Stimulated activated CD8-positive, alpha-beta memory T cell treated with anti-CD3 and anti-CD28 coated beads, Interleukin-15, amount 100 ng/mL, for 4 hours (primary cell): ENCODE measurements around the gene XXYLT1.

ENCODE experiments used
- DNase-seq, 2 donors: peaks; one replicate each; pipeline ENCODE4 v3.0.0-alpha.2; 2020; ENCODE audit warnings: low read depth in 2 of 2

Gene XXYLT1

GRCh38 chr3:195168009-195168762 is 102.8 kb downstream of the XXYLT1 start:
- DNase-seq, result no peak

DNA sequence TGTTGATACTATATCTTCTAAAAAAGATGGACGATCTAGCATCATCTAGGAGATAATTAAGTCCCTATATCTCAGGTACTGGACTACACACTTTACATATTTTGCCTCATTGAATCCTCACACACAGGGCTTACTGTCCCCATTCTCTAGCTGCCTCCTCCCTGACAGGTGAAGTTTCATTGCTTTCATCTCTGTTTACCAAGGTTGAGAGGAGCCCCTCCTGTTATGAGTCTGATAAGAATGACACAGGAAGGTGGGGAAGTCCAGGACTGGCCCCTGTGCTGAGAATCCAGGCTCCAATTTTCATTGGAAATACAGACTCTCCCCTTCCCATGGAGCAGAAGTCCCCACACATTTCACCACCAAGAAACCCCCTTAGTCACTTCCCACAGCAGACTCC is 105.2 kb downstream of the XXYLT1 start:
- no peak for DNase-seq

DNA sequence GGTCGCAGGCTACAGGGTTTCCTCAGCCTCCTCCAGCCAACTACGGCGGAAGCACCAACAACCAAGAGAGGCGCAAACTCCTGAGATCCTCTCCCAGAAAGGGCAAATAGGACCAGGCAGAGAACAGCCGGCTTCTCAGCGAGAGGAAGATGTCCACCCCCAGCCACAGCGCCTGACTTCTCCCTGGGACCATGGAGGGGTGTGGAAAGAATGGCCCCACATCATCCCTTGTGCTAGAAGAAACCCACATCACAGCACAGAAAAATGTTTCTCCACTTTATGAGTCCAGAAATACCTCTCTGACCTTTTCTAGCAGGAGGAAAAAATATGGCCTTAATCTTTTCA is 105.7 kb downstream of the XXYLT1 start:
- no peak for DNase-seq

DNA sequence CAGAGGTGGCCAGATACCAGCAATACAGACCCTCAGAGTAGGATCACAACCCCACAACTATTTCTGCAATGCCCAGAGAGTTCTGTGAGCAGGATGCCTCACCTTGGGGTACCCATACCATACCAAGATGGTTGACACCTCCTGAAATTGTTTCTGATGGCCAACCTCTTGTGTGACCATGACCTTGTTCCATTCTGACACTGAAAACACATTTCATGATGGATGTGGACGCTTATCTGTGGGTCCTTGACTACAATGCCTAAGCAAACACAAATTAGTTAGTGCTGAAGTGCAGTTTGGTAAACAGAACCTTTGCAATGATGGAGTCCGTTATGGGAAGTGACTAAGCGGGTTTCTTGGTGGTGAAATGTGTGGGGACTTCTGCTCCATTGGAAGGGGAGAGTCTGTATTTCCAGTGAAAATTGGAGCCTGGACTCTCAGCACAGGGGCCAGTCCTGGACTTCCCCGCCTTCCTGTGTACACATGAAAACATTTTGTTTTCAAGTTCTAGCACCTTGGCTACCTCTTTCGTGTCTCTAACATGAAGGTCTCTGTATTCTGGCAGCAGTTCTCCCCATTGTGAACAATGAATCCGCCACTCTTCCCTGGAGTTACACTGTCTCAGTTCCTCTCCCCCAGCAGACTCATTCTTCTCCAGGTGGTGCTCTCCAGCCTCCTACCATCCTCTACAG is 106.2 kb downstream of the XXYLT1 start:
- no peak for DNase-seq

- DNase-seq, result no peak
These were observed 107.0 kb downstream of the XXYLT1 start for GRCh38 chr3:195163719-195164572.

DNA sequence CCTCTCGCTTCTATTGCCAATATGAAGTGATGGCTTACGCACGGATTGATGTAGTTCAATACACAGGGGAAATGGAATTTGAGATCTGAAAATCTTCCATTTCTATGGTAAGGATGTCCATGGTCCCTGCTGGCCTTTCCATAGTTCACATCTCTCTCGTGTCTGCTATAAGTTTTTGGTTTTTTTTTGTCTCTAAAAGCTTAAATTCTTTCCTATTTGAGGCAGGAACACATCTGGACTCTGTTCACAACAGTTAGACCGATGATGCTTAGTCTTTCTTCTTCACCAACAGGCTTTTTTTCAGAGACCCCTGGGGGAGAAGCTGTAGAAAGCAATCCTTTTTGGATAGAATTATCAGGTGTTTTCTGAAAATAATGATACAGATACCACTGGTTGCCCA is 108.1 kb downstream of the XXYLT1 start:
- DNase-seq, result no peak

- DNase-seq, result no peak
These were observed 108.8 kb downstream of the XXYLT1 start for GRCh38 chr3:195162033-195162669.

- DNase-seq, result no peak
These were observed 110.0 kb downstream of the XXYLT1 start for GRCh38 chr3:195160908-195161434.

DNA sequence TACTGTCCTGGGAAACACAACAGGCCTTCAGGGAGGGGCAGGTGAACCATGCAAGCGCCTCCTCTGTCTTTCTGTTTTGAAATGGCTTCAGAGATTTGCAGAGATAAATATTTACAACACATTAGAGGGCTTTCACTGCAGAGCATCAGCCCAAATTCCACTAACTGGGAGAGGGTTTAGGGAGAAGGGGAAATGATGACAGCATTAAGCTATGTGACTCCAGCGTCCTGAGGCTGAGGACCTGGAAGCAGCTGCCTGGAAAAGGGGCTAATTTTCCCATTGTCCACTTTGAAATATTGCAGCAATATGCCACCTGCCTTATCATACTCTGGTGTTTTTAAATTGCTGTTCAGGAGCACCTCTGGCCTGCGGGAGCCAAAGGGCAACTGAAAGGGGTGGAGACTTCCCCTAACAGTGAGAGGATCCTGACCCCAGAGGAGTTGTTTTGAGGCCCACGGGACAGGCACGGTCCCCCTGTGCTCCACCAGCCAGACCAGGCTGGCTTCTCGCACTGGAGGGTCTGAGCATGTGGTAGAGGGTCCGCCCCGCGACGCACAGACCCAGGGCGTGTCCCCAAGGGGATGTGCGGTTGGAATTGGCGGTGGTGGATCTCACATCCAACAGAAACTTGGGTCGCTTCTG is 110.6 kb downstream of the XXYLT1 start:
- DNase-seq, result no peak

GRCh38 chr3:195159814-195160165 is 111.2 kb downstream of the XXYLT1 start:
- DNase-seq, result no peak

DNA sequence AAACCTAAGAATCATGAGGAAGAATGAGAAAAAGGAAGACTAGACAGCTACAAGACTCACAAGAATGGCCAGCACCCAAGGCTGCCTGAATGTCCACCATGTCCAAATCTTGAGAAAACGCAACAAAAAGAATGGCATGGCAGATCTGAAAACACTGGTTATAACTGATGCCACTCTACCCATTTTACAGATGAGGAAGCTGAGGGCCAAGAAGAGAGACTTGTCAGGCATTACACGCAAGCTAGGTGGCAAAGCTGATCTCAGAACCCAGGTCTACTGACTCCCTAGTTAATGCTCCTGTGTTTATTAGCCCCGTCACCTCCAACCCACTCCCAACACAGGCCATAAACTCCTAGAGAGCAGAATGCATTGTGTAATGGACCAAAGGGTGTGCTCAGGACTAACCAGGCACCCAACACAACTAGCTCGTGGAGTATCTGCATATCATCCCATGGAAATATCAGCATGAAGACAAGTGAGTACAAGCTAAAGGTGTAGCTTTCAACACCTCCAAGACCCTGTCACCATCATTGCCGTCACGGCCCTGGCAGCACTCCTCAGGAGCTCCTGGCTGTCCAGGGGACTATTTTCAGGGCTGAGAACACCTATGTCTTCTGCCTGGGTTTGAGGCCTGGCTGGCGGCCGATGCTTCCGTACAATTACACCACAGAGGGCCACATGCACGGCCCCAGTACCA is 111.7 kb downstream of the XXYLT1 start:
- no peak for DNase-seq

DNA sequence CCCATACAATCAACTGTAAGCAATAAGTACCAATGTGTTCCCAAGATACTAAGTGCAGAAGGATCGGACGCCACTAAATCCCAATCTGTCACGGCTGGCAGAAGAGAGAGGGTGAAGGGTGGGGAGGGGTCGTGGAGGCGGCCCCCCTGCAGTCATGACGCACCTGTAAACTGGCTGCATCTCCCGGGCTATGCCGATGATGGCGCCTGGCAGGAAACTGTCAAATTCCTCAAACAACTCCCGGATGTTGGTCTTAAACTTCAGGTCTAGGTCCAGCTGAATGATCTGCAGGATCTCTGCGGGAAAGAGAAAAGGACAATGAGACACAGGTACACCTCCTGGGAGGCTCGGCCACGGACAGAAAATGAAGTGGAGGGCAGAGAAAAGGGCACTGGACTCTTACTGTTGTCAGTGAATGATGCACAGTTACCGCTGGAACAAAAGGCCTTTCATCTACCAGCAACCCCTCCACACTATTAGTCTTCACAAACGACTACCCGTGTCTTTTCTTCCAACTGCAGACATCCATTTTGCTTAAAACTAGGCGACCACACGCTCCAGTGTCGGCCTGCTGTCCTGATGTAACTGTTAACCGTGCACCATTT is 114.6 kb downstream of the XXYLT1 start:
- DNase-seq, result no peak

- DNase-seq, result no peak
These were observed 115.3 kb downstream of the XXYLT1 start for GRCh38 chr3:195155570-195156241.

- no peak for DNase-seq
These were observed 116.0 kb downstream of the XXYLT1 start for GRCh38 chr3:195154793-195155535.

- DNase-seq, result no peak
These were observed 116.7 kb downstream of the XXYLT1 start for GRCh38 chr3:195154111-195154791.

DNA sequence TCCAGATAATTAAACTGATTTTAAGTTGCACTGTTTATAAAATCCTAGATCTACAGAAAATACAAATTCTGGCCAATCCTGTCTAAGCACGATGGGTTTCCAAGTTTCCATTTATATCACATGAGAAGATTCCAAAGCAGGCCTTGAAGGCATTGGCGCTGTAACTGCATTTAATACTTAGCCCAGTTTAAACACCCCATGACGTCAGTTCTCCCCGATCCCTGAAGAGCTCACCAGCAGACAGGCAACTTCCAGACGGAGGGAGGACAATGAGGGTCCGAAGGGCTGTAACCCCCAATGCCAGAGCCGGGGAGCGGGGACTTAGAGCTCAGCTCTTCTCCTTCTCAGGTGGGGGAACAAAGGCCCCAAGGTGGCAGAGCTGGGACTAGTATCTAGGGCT is 117.3 kb downstream of the XXYLT1 start:
- DNase-seq, result no peak

DNA sequence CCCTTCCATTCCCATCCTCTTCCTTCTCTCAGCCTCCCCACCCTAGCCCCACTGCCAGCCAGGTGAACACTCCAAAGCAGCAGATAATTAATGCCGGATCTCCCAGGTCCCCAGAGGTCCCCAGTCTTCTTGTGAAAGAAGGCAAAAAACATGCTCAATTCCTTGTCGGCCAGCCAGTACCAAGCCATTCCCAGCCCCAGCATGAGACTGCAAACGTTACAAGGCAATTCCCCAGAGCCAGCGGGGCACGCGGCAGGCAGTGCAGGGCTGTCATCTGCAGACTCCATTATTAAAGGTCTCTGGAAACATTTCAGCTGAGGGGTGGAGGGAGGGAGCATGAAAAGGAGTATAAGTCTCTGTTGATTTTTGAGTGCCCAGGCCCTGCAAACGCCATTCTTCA is 117.8 kb downstream of the XXYLT1 start:
- DNase-seq, result no peak

DNA sequence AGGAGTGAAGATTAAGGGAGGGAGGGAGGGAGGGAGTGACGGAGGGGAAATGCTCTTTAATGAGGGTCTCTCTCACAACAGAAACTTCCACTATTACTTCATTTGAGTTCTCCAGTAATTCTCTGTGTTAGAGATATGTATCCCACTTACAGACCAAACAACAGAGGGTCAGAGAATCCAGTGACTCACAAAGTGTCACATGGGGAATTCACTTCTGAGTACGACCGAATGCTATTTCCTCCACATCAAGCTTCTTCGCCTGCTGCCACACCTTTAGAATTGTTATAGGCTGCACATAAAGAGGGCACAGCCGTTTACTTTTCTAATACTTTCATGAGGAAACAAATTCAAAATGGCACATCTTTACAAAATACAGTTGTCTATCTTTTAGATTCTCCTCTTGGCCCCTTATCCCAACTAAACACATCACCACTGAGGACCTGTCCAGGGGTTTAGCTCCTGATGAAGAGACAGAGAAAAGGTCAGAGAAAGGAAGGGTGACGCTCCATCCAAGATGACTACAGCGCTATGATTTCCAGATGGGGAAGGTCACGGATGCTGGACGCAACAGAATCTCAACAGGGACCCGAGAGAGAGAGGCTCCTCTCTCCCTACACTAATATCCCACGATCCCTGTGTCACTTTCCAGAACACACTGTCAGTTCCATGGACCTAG is 119.0 kb downstream of the XXYLT1 start:
- DNase-seq, result no peak
